Upper lobe of left lung (tissue), 6 donors: ENCODE measurements around the gene UBAC1. TPM values are rescaled to one million over a fixed set of nuclear protein-coding genes. Genes with fewer than 3 reads are reported as not detected.

Source experiments
- ATAC-seq, 2 donors: fragments of 200-7000 bp; cut with Tn5 transposase; one replicate each; pipeline ENCODE4 v1.9.1; 2022; ENCODE audit warnings: mild to moderate bottlenecking in 2 of 2, moderate library complexity in 2 of 2; ENCODE audit not compliant: low FRiP score in 2 of 2
- DNase-seq, 2 donors: peaks; one replicate each; pipeline ENCODE4 v3.0.0-alpha.2; 2019 to 2020
- H3K27ac ChIP-seq, 4 donors: fragments of 200-600 bp; sonication (generic); one replicate each; pipeline ENCODE4 v1.5.1; 2016 to 2019
- H3K27me3 ChIP-seq, 4 donors: fragments of 200-600 bp; sonication (generic); one replicate each; pipeline ENCODE4 v1.5.1; 2017 to 2019
- H3K36me3 ChIP-seq, 4 donors: fragments of 200-600 bp; sonication (generic); one replicate each; pipeline ENCODE4 v1.5.1; 2016 to 2019
- H3K4me1 ChIP-seq, 4 donors: fragments of 200-600 bp; sonication (generic); one replicate each; pipeline ENCODE4 v1.5.1; 2018 to 2019
- H3K4me3 ChIP-seq, 4 donors: fragments of 200-600 bp; sonication (generic); one replicate each; pipeline ENCODE4 v1.5.1; 2017 to 2019; ENCODE audit warnings: mild to moderate bottlenecking in 2 of 4, moderate library complexity in 1 of 4
- H3K9me3 ChIP-seq, 4 donors: fragments of 200-600 bp; sonication (generic); one replicate each; pipeline ENCODE4 v1.5.1; 2018 to 2019
- CTCF ChIP-seq, 6 experiments: fragments of 450-650 bp in 4 of 6; fragments of 200-600 bp in 2 of 6; sonication (generic) in 2 of 6; IDR thresholded peaks; one replicate each; pipeline ENCODE4 v1.5.1; 2016 to 2019; ENCODE audit warnings: antibody characterized with exemption in 6 of 6
- EP300 ChIP-seq, 4 donors: sonication (generic); formaldehyde crosslinking; IDR thresholded peaks; one replicate each; pipeline ENCODE4 v1.5.1; 2017; ENCODE audit warnings: antibody characterized with exemption in 4 of 4, control low read depth in 2 of 4
- POLR2A ChIP-seq, 4 donors: fragments of 450-650 bp; IDR thresholded peaks; one replicate each; pipeline ENCODE4 v1.5.1; 2016 to 2017; ENCODE audit warnings: antibody characterized with exemption in 4 of 4, mild to moderate bottlenecking in 2 of 4
- POLR2AphosphoS5 ChIP-seq, 2 donors: sonication (generic); formaldehyde crosslinking; IDR thresholded peaks; one replicate each; pipeline ENCODE4 v1.5.1; 2017; ENCODE audit warnings: antibody characterized with exemption in 2 of 2
- WGBS, 2 donors: methylation state at CpG; one replicate each; pipeline ENCODE4 v1.1.5; 2017 to 2018; 5-methylcytosine and 5-hydroxymethylcytosine counted together
- total RNA-seq, 6 donors: library from RNA; depleted of rRNA in 4 of 6; stranded (reverse); fragments of >200 nt in 4 of 6; gene quantifications; one replicate each; pipeline versions ENCODE4 v1.1.0 to v1.2.1, GENCODE V29; 2016 to 2021
- donor health status: DM: no; HTN: no; CAD: no; lungs with moderate emphysema.
- donor health status: DM: no; HTN: yes; CAD: no; lungs with severe emphysema.

The UBAC1 gene
- total RNA-seq, 6 donors from 2014 or later, result 38.0 to 72.3 (median 49.3) TPM

GRCh38 chr9:135902655-135903357 lies 58.4 kb downstream of the UBAC1 start:
- H3K36me3 ChIP-seq, result no peaks in the 10 kb centered on the region
- H3K27ac ChIP-seq, result no peak overlapping the region
- DNase-seq (no peak), ATAC-seq (no peak)
- no peaks in the 10 kb centered on the region for H3K9me3 ChIP-seq
- no peak overlapping the region for H3K4me3 ChIP-seq
- 88 to 89% methylated on average over 12 of the region's 12 CpGs for WGBS, 2 donors
- TF ChIP-seq POLR2AphosphoS5 (IDR thresholded peaks at IDR 0.05) (no peak), CTCF (IDR thresholded peaks at IDR 0.05) (no peak), POLR2A (IDR thresholded peaks at IDR 0.05) (no peak), EP300 (IDR thresholded peaks at IDR 0.05) (no peak)
- H3K4me1 ChIP-seq, result peaks cover 16 to 59% (median 20%) of the 10 kb centered on the region in 4 donors
- H3K27me3 ChIP-seq, result no peaks in the 10 kb centered on the region

- no peaks in the 10 kb centered on the region for H3K27me3 ChIP-seq
- no peaks in the 10 kb centered on the region for H3K36me3 ChIP-seq
- TF ChIP-seq POLR2A (IDR thresholded peaks at IDR 0.05) (no peak), CTCF (IDR thresholded peaks at IDR 0.05) (no peak), POLR2AphosphoS5 (IDR thresholded peaks at IDR 0.05) (no peak), EP300 (IDR thresholded peaks at IDR 0.05) (no peak)
- no peak for ATAC-seq
- H3K27ac ChIP-seq, result no peak overlapping the region
- H3K4me1 ChIP-seq, result peaks cover 16 to 59% (median 20%) of the 10 kb centered on the region in 4 donors
- H3K4me3 ChIP-seq, result no peak overlapping the region
- H3K9me3 ChIP-seq, result no peaks in the 10 kb centered on the region
- 90 to 97% methylated on average over 2 of the region's 2 CpGs for WGBS, 2 donors
- no peak for DNase-seq
Measured at GRCh38 chr9:135901826-135902225, 59.3 kb downstream of the UBAC1 start.

GRCh38 chr9:135901031-135901758 lies 60.0 kb downstream of the UBAC1 start:
- H3K4me3 ChIP-seq, result no peak overlapping the region
- no peaks in the 10 kb centered on the region for H3K9me3 ChIP-seq
- WGBS, 2 donors, result 94 to 97% methylated on average over 9 of the region's 9 CpGs
- no peaks in the 10 kb centered on the region for H3K27me3 ChIP-seq
- no peak for DNase-seq
- H3K4me1 ChIP-seq, result peaks cover 16 to 54% (median 19%) of the 10 kb centered on the region in 4 donors
- H3K27ac ChIP-seq, result no peak overlapping the region
- ATAC-seq, result no peak
- H3K36me3 ChIP-seq, result no peaks in the 10 kb centered on the region
- TF ChIP-seq POLR2A (IDR thresholded peaks at IDR 0.05) (no peak), CTCF (IDR thresholded peaks at IDR 0.05) (no peak), EP300 (IDR thresholded peaks at IDR 0.05) (no peak), POLR2AphosphoS5 (IDR thresholded peaks at IDR 0.05) (no peak)

GRCh38 chr9:135898634-135899407 lies 62.4 kb downstream of the UBAC1 start:
- H3K9me3 ChIP-seq, result no peaks in the 10 kb centered on the region
- H3K4me1 ChIP-seq, result peaks cover 3 to 30% (median 6%) of the 10 kb centered on the region in 4 donors
- ATAC-seq (peak in 1 of 2 donors; percentile 47), DNase-seq (no peak)
- no peaks in the 10 kb centered on the region for H3K27me3 ChIP-seq
- WGBS, 2 donors, result 81 to 83% methylated on average over 11 of the region's 11 CpGs
- H3K36me3 ChIP-seq, result no peaks in the 10 kb centered on the region
- H3K4me3 ChIP-seq, result no peak overlapping the region
- TF ChIP-seq POLR2A (IDR thresholded peaks at IDR 0.05), result no peak
- TF ChIP-seq POLR2AphosphoS5 (IDR thresholded peaks at IDR 0.05), result no peak
- TF ChIP-seq EP300 (IDR thresholded peaks at IDR 0.05), result no peak
- TF ChIP-seq CTCF (IDR thresholded peaks at IDR 0.05), result no peak
- H3K27ac ChIP-seq, result no peak overlapping the region
